Fibroblast of mammary gland (primary cell): ENCODE results near the gene TRIM62.

Experiments used
- DNase-seq: peaks from one replicate; pipeline ENCODE4 v3.0.0-alpha.2; 2010; ENCODE audit warnings: low read depth
- H3K4me3 ChIP-seq: 2 replicates; pipeline ENCODE4 v1.5.1; 2011; ENCODE audit warnings: low read depth, mild to moderate bottlenecking, low read length, moderate library complexity; ENCODE audit not compliant: control insufficient read depth
- TF ChIP-seq, protein P1 (sequence below): conservative IDR thresholded peaks from 2 replicates; pipeline ENCODE4 v1.5.1; 2011; ENCODE audit warnings: low read depth, low read length, inconsistent platforms; ENCODE audit not compliant: control insufficient read depth, insufficient read depth

TRIM62 gene

GRCh38 chr1:33162141-33162540, 19.7 kb downstream of the TRIM62 start:
- TF ChIP-seq, protein P1, sequence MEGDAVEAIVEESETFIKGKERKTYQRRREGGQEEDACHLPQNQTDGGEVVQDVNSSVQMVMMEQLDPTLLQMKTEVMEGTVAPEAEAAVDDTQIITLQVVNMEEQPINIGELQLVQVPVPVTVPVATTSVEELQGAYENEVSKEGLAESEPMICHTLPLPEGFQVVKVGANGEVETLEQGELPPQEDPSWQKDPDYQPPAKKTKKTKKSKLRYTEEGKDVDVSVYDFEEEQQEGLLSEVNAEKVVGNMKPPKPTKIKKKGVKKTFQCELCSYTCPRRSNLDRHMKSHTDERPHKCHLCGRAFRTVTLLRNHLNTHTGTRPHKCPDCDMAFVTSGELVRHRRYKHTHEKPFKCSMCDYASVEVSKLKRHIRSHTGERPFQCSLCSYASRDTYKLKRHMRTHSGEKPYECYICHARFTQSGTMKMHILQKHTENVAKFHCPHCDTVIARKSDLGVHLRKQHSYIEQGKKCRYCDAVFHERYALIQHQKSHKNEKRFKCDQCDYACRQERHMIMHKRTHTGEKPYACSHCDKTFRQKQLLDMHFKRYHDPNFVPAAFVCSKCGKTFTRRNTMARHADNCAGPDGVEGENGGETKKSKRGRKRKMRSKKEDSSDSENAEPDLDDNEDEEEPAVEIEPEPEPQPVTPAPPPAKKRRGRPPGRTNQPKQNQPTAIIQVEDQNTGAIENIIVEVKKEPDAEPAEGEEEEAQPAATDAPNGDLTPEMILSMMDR = no peak
- H3K4me3 ChIP-seq = no peak overlapping the region
- DNase-seq = no peak

DNA sequence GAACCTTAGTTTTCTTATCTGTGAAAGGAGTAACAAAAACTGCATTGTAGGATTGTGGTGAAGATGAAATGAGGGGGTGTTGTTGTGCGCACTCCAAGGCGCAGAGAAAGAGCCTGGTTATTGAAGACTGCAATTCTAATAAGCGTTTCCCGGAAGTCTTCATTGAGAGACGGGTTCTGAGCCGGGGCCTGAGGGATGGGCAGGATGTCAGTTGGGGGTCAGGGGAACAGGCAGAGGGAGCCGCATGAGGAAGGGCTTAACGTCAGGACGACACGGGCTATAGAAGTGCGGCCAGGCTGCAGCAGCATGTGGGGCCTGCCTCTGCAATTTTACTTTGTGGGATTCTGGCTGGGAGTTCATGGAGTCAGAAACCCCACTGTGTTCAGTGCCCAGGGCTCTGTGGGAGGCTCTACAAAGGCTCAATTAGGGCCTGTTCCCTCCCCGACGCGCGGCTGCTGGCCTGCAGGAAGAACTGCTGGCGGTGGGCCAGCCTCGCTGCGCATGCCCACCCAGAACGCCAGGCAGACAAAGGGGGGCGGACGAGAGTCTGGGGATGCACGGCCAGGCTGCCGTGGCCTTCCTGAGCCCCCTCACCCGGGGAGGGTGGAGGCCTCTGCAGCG, 20.7 kb downstream of the TRIM62 start:
- no peak overlapping the region for H3K4me3 ChIP-seq
- no peak for DNase-seq
- TF ChIP-seq, protein P1 = no peak

DNA sequence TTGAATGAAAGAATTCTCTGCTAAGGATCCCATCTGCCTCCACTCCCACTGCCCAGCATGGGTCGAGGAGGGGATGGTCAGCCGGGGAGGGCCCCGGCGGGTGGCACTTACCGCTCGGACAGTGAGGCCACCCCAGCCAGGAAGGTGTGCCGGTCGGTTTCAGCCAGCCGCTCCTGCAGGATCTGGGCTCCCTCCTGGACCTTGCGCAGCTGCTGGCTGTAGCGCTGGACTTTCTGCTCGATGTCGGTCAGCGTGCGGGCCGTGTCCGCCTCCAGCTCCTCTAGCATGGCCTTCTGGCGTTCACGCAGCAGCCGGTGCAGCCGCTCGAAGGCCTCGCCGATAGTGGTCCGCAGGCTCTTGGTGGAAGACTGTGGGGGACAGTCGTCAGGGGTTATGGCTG, 22.3 kb downstream of the TRIM62 start:
- TF ChIP-seq, protein P1 = no peak
- DNase-seq = no peak
- no peak overlapping the region for H3K4me3 ChIP-seq

- TF ChIP-seq, protein P1 = no peak
- DNase-seq = no peak
- H3K4me3 ChIP-seq = no peak overlapping the region
These were observed 23.5 kb downstream of the TRIM62 start for GRCh38 chr1:33158366-33158765.

DNA sequence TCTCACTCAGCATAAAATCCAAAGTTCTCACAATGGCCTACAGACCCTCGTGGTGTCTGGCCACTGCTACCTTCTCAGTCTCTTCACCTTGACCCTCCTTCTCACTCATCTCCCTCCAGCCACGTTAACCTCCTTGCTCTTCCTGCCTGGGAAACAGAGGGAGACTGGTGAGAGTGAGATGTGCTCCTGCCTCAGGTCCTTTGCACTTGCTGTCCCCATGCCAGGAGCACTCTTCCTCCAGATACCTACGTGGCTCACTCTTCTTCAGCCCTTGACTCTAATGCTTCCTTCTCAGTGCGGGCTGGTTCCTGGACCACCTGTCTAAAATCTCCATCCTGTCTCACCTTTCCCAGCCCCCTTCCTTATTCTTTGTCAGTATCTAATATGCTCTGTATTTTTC, 24.7 kb downstream of the TRIM62 start:
- DNase-seq = no peak
- no peak overlapping the region for H3K4me3 ChIP-seq
- TF ChIP-seq, protein P1 = no peak

GRCh38 chr1:33155877-33156538, 25.8 kb downstream of the TRIM62 start:
- H3K4me3 ChIP-seq = no peak overlapping the region
- DNase-seq = no peak
- TF ChIP-seq, protein P1 = no peak

DNA sequence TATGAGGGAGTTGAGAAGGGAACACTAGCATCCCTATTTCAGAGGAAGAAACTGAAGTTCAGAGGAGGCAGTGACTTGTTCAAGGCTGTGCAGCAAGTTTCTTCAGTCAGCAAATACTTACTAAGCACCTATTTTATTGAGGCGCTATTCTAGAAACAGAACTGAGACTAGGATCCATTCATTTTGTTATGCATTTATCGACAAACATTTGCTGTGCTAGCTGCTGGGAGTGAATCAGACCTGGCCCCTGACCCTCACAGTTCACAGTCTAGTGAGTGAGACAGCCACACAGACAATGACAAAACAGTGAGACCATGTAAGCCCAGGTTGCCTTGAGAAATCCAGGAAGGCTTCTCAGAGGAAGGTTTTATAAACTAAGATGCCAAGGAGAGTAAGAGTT, 28.2 kb downstream of the TRIM62 start:
- no peak for DNase-seq
- TF ChIP-seq, protein P1 = no peak
- no peak overlapping the region for H3K4me3 ChIP-seq
